GM20431 (cell line): ENCODE results near the gene ERP29.
"Not testable (repeated sequence)": the region's sequence is repeated elsewhere in the genome, so short reads cannot be mapped to it uniquely, and the experiment has no call there.

Experiments
- in situ Hi-C: fragments of 300-500 bp; cut with MseI, MboI; formaldehyde crosslinking; loops from one replicate; pipeline ENCODE4 v1.15.0; 2020; ENCODE audit warnings: low sequenced_read_pairs; ENCODE audit not compliant: unreplicated experiment

Gene ERP29

GRCh38 chr12:112012775-112013600, at the start of gene ERP29, which contains the start of gene TMEM116:
Gene ERP29 (plus strand): TSS chr12:112013426. CDS start chr12:112013466, 40 bp downstream.
Gene TMEM116 (minus strand): TSS chr12:112013165. CDS start chr12:112005270, 7,895 bp downstream.
- in situ Hi-C loops: no loop called here

GRCh38 chr12:111964935-111965334, 48.3 kb upstream of the ERP29 start:
- in situ Hi-C loops: no loop called here

GRCh38 chr12:111971800-111972199, 41.4 kb upstream of the ERP29 start:
- in situ Hi-C loops: no loop called here

- in situ Hi-C loops: no loop called here
Observed at GRCh38 chr12:111975161-111975931, 37.9 kb upstream of the ERP29 start.

GRCh38 chr12:111976291-111976690, 36.9 kb upstream of the ERP29 start:
- in situ Hi-C loops: no loop called here

- in situ Hi-C loops: no loop called here
Observed at GRCh38 chr12:111976860-111977259, 36.4 kb upstream of the ERP29 start.

- in situ Hi-C loops: no loop called here
Observed at GRCh38 chr12:111978545-111978944, 34.7 kb upstream of the ERP29 start.

GRCh38 chr12:111980598-111980997, 32.6 kb upstream of the ERP29 start:
- in situ Hi-C loops: no loop called here

- in situ Hi-C loops: no loop called here
Observed at GRCh38 chr12:111981987-111982386, 31.2 kb upstream of the ERP29 start.

- in situ Hi-C loops: no loop called here
Observed at GRCh38 chr12:111984820-111985219, 28.4 kb upstream of the ERP29 start.

GRCh38 chr12:111991535-111991934, 21.7 kb upstream of the ERP29 start:
- in situ Hi-C loops: no loop called here

GRCh38 chr12:111991946-111992345, 21.3 kb upstream of the ERP29 start:
- in situ Hi-C loops: no loop called here

GRCh38 chr12:111992464-111992863, 20.8 kb upstream of the ERP29 start:
- in situ Hi-C loops: no loop called here

GRCh38 chr12:111993292-111994150, 19.7 kb upstream of the ERP29 start:
- in situ Hi-C loops: no loop called here

GRCh38 chr12:111994211-111995111, 18.8 kb upstream of the ERP29 start:
- in situ Hi-C loops: not testable (repeated sequence)

GRCh38 chr12:111995782-111996480, 17.3 kb upstream of the ERP29 start:
- in situ Hi-C loops: no loop called here

GRCh38 chr12:111997300-111997699, 15.9 kb upstream of the ERP29 start:
- in situ Hi-C loops: no loop called here

- in situ Hi-C loops: no loop called here
Observed at GRCh38 chr12:111998015-111998414, 15.2 kb upstream of the ERP29 start.

- in situ Hi-C loops: not testable (repeated sequence)
Observed at GRCh38 chr12:111999129-111999528, 14.1 kb upstream of the ERP29 start.
